GM12874 (cell line): ENCODE measurements around the gene SERPINA1.

Experiments used
- CTCF ChIP-seq: IDR thresholded peaks from 2 replicates; pipeline ENCODE4 v1.5.1; 2011; ENCODE audit warnings: low read depth, mild to moderate bottlenecking, control low read depth, low read length, moderate library complexity; ENCODE audit not compliant: insufficient read depth

Gene SERPINA1

GRCh38 chr14:94368956-94369355 lies 19.4 kb downstream of the SERPINA1 start:
- no peak for TF ChIP-seq CTCF

DNA sequence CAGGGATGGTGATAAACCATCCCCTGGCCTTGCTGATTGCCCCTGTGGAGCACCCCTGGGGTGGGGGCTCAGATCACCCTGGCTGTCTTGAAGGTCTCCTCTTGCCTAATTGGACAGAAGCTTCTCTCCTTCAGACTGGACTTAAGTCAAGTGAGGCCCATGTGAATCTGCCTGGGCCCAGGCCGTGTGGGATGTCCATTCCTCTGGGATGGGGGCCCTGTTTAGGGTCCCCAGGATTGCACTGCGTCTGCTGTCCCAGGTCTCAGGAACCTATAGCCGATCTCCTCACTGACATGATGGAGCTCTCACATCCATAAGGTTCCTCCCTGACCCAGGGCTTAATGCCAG lies 20.2 kb downstream of the SERPINA1 start:
- no peak for TF ChIP-seq CTCF

- TF ChIP-seq CTCF = no peak
Measured at GRCh38 chr14:94367347-94368242, 20.8 kb downstream of the SERPINA1 start.

- no peak for TF ChIP-seq CTCF
Measured at GRCh38 chr14:94366146-94366915, 22.1 kb downstream of the SERPINA1 start, which contains the start of gene SERPINA2. Gene SERPINA2 (minus strand): TSS chr14:94366698.

DNA sequence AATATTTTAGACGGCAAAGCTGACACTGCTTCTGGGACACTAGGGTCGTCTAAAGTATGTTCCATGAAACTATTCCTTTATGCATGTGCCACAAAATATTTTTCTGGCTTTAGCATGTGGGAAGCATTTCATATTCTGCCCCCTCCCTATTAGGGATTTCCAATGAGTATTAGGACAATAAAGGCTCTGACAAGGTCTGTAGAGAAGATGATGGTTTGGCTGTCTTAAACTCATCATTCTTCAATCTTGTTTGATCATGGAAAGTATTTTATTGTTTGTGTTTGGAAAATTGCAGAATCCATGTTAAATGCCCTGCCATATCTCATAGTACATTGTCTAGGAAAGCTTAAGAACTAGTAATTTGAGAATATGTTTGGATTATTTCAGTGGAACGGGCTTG lies 22.8 kb downstream of the SERPINA1 start:
- no peak for TF ChIP-seq CTCF

DNA sequence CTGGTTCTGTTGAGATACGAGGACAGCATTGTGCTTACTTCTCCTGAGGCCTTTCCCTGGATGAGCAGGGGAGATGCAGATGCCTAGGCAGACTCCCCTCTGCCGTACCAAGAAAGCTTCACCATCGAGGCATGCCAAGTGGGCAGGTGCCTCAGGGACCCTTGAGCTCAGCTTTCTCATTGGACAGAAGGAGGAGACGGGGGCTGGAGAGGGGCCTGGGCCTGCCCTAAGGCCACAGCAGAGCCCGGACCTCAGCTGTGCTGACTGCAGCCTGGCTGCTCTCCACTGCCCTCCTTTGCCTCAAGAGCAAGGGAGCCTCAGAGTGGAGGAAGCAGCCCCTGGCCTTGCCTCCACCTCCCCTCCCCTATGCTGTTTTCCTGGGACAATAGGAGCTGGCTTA lies 23.4 kb downstream of the SERPINA1 start:
- TF ChIP-seq CTCF = no peak

DNA sequence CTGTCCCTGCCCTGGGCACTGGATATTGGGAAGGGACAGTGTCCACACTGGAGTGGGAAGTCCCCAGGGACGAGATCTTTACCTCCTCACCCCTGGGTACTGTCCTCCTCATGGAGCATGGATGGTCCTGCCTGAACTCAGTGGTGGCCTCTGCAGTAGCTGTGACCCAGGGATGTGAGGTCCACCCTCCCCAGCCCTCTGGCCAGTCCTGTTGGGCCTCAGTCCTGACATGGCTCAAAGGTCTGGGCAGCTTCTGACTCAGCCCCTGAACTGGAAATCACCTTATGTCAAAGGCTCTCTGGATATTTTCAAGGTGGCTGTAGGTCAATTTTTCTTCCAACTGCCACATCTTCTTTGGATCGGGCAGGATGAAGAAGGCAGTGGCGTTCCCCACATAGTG lies 24.4 kb downstream of the SERPINA1 start:
- no peak for TF ChIP-seq CTCF
